Skeletal muscle satellite cell (primary cell): Measurements from ENCODE around the gene INTS14. TPM values are rescaled to one million over a fixed set of nuclear protein-coding genes. Genes with fewer than 3 reads are reported as not detected.

Source experiments
- small RNA-seq: library from RNA; depleted of rRNA; stranded (forward); fragments of <200 nt; gene quantifications from one replicate; pipeline ENCODE3, GENCODE V24; 2012

INTS14 gene

Small RNAs within 50 kb of the gene (small RNA-seq; reads per million reads assigned to genes)
- gene RNU6-19P, result not detected
